HG02943 (cell line): Measurements from ENCODE around the gene LRRTM4.

ENCODE experiments used
- ATAC-seq: cut with Tn5 transposase; IDR thresholded peaks from one replicate; pipeline ENCODE4 v1.9.1; 2021; ENCODE audit warnings: mild to moderate bottlenecking, low read depth, moderate library complexity; ENCODE audit not compliant: unreplicated experiment

The LRRTM4 gene

GRCh38 chr2:77521931-77522470, at the start of gene LRRTM4:
LRRTM4 (minus strand) TSS chr2:77522376.
- no peak for ATAC-seq

GRCh38 chr2:77571545-77571944, 49.4 kb upstream of the LRRTM4 start:
- no peak for ATAC-seq

- ATAC-seq: no peak
These were observed 45.5 kb upstream of the LRRTM4 start for GRCh38 chr2:77567723-77568122.

GRCh38 chr2:77566582-77566981, 44.4 kb upstream of the LRRTM4 start:
- ATAC-seq: no peak

GRCh38 chr2:77566131-77566530, 44.0 kb upstream of the LRRTM4 start:
- ATAC-seq: no peak

GRCh38 chr2:77552956-77553355, 30.8 kb upstream of the LRRTM4 start:
- ATAC-seq: no peak

GRCh38 chr2:77538031-77538430, 15.9 kb upstream of the LRRTM4 start:
- no peak for ATAC-seq

GRCh38 chr2:77522888-77523287, 712 bp upstream of the LRRTM4 start:
- no peak for ATAC-seq

GRCh38 chr2:77521548-77521891, 656 bp downstream of the LRRTM4 start:
- no peak for ATAC-seq

- no peak for ATAC-seq
These were observed 1.3 kb downstream of the LRRTM4 start for GRCh38 chr2:77520641-77521547.

- no peak for ATAC-seq
These were observed 2.2 kb downstream of the LRRTM4 start for GRCh38 chr2:77519888-77520506.

- ATAC-seq: no peak
These were observed 2.9 kb downstream of the LRRTM4 start for GRCh38 chr2:77519164-77519887.

GRCh38 chr2:77518311-77518710, 3.9 kb downstream of the LRRTM4 start:
- no peak for ATAC-seq

- no peak for ATAC-seq
These were observed 9.0 kb downstream of the LRRTM4 start for GRCh38 chr2:77513191-77513590.

- ATAC-seq: no peak
These were observed 9.7 kb downstream of the LRRTM4 start for GRCh38 chr2:77512507-77512906.

GRCh38 chr2:77508511-77508910, 13.7 kb downstream of the LRRTM4 start:
- no peak for ATAC-seq

- no peak for ATAC-seq
These were observed 14.5 kb downstream of the LRRTM4 start for GRCh38 chr2:77507657-77508056.

GRCh38 chr2:77488141-77488540, 34.0 kb downstream of the LRRTM4 start:
- no peak for ATAC-seq

- ATAC-seq: no peak
These were observed 34.9 kb downstream of the LRRTM4 start for GRCh38 chr2:77487074-77487803.

GRCh38 chr2:77484026-77484425, 38.1 kb downstream of the LRRTM4 start:
- ATAC-seq: no peak
